WERI-Rb-1 (cell line): Measurements from ENCODE around the gene FIBCD1.

Experiments
- DNase-seq: peaks from one replicate; pipeline ENCODE4 v3.0.0-alpha.2; 2020
- H3K27ac ChIP-seq: fragments of 250-450 bp; sonication (Bioruptor Pico); 2 replicates; pipeline ENCODE4 v1.5.1; 2020; ENCODE audit warnings: mild to moderate bottlenecking, moderate library complexity
- H3K27me3 ChIP-seq: fragments of 250-450 bp; sonication (Bioruptor Pico); 2 replicates; pipeline ENCODE4 v1.5.1; 2021; ENCODE audit warnings: mild to moderate bottlenecking, low read depth, moderate library complexity; ENCODE audit not compliant: insufficient read depth, severe bottlenecking
- H3K36me3 ChIP-seq: fragments of 250-450 bp; sonication (Bioruptor Pico); 2 replicates; pipeline ENCODE4 v1.5.1; 2020; ENCODE audit warnings: mild to moderate bottlenecking, moderate library complexity
- H3K4me3 ChIP-seq: 2 replicates; pipeline ENCODE4 v1.5.1; 2011; ENCODE audit warnings: low read depth, mild to moderate bottlenecking, control low read depth, low read length
- H3K9me3 ChIP-seq: fragments of 250-450 bp; sonication (Bioruptor Pico); 2 replicates; pipeline ENCODE4 v1.5.1; 2021; ENCODE audit warnings: mild to moderate bottlenecking, moderate library complexity; ENCODE audit not compliant: severe bottlenecking
- CTCF ChIP-seq: IDR thresholded peaks from 2 replicates; pipeline ENCODE4 v1.5.1; 2011; ENCODE audit warnings: low read depth, mild to moderate bottlenecking, control low read depth, inconsistent platforms, low read length

Gene FIBCD1

DNA sequence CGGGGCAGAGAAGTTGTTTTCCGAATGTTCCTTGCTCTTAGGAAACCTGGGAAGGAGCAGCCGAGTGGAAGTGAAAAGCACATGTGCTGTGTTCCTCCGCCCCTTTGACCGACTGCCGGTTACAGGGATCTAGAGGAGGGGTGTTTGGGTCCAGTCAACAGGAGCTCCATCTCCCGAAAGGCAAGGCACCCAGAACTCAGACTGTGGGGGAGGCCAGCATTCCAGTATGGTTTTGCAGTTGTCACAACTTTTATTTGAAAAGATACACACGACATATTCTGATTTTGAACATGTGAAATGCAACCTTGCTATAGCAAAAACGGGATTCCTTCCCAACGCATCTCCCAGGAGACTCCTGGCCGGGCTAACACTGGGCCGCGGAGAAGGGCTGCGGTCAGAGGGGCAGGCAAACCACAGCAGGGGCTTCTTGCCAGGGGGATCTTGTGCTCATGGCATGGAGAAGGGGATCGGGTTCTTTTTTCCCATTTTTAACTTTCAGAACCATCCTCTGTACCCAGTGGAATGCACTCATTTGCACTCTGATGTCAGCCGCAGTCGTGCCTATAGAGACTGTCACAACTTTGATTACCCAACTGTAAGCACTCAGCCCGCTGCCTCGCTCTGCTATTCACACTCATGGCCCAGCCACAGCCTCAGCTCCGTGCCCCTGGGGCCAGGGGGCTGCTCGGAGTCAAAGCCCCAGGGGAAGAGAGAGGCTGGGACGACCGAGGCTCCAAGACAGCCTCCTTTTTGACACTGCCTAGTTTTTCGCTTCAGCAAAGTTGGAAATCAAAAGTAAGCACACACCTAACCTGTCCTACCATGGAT is 46.4 kb downstream of the FIBCD1 start:
- no peak overlapping the region for H3K4me3 ChIP-seq
- TF ChIP-seq CTCF = no peak
- H3K9me3 ChIP-seq = no peaks in the 10 kb centered on the region
- peaks cover 54% of the 10 kb centered on the region for H3K36me3 ChIP-seq
- no peak overlapping the region for H3K27ac ChIP-seq
- H3K27me3 ChIP-seq = no peaks in the 10 kb centered on the region
- no peak for DNase-seq

- Histone ChIP-seq H3K9me3 (no peaks in the 10 kb centered on the region), H3K4me3 (no peak overlapping the region), H3K27me3 (no peaks in the 10 kb centered on the region), H3K27ac (no peak overlapping the region), H3K36me3 (peaks cover 62% of the 10 kb centered on the region)
- no peak for TF ChIP-seq CTCF
- DNase-seq = no peak
These were observed 47.2 kb downstream of the FIBCD1 start for GRCh38 chr9:130891688-130892476.

DNA sequence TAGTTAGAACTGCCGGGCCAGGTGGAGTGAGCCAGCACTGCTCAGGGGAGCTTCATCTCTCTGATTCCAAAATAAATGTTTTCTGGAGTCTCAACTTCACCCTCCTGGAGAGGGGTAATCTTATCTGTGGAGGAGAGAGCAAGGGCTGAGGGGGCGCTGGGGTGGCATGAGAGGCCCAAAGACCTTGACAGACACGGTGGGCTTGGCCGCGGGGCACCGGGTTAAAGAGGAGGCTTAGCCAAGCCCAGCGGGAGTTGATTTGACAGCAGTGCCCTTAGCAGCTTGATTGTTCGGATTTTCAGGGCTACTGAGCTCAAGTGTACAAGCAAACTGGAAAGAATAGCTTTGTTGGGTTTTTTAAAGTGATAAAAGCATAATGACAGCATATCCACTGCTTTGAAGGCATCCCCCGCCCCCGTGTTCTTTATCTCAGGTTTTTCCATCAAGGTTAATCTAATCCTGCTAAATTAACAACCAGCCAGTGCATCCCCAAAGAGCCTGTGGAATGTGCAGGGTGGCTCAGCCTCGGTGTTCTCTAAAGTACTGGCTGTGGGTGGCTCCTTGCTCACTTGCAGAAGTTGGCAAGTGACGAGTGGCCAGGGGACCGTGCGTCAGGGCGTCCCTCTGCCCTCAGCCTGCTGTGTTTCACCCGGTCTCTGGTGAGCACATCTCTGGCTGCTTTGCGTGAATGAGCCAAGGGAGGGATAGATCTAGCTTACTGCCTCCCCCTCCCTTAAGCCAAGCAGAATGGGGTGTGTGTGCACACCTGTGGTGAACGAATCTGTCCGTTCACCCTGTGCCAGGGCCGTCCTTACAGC is 48.0 kb downstream of the FIBCD1 start:
- Histone ChIP-seq H3K9me3 (no peaks in the 10 kb centered on the region), H3K27ac (no peak overlapping the region), H3K27me3 (no peaks in the 10 kb centered on the region), H3K36me3 (peaks cover 70% of the 10 kb centered on the region), H3K4me3 (no peak overlapping the region)
- DNase-seq = no peak
- TF ChIP-seq CTCF = no peak

DNA sequence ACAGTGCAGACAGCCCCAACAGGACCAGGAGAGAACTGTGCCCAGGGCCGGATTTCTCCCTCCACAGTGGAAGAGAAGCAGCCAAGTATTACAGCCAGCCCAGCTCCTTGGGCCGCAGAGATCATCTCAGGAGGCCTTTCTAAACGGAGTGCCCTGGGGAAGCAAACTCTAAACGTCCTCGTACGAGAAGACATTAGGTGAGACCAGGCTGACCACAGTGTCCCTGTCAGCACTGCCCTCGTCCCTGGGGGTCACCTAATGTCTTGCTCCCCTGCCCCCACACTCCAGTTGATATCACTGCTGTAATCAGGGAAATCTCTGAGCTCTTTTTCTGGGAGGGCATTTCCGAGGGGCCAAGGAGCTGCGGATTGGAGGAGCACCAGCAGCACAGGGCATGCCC is 48.9 kb downstream of the FIBCD1 start:
- no peaks in the 10 kb centered on the region for H3K9me3 ChIP-seq
- H3K27me3 ChIP-seq = no peaks in the 10 kb centered on the region
- peaks cover 80% of the 10 kb centered on the region for H3K36me3 ChIP-seq
- DNase-seq = no peak
- no peak overlapping the region for H3K4me3 ChIP-seq
- no peak overlapping the region for H3K27ac ChIP-seq
- no peak for TF ChIP-seq CTCF

- Histone ChIP-seq H3K27me3 (no peaks in the 10 kb centered on the region), H3K4me3 (no peak overlapping the region), H3K9me3 (no peaks in the 10 kb centered on the region), H3K27ac (no peak overlapping the region), H3K36me3 (peaks cover 95% of the 10 kb centered on the region)
- TF ChIP-seq CTCF = no peak
- DNase-seq = no peak
These were observed 50.7 kb downstream of the FIBCD1 start for GRCh38 chr9:130888146-130888885.
